Measurements from ENCODE around the gene KCNK3.
"Not testable (repeated sequence)": the region's sequence is repeated elsewhere in the genome, so short reads cannot be mapped to it uniquely, and the experiment has no call there.

Gene KCNK3

GRCh38 chr2:26730549-26731344, 38.2 kb downstream of the KCNK3 start:
- no peak for DNase-seq (ENCODE audit: low read depth)

GRCh38 chr2:26731714-26732113, 39.2 kb downstream of the KCNK3 start:
- DNase-seq (ENCODE audit: low read depth): no peak

GRCh38 chr2:26732446-26732845, 39.9 kb downstream of the KCNK3 start:
- no peak for DNase-seq (ENCODE audit: low read depth)

GRCh38 chr2:26733413-26733812, 40.9 kb downstream of the KCNK3 start:
- DNase-seq (ENCODE audit: low read depth): no peak

GRCh38 chr2:26735097-26735496, 42.6 kb downstream of the KCNK3 start:
- DNase-seq (ENCODE audit: low read depth): no peak

- DNase-seq (ENCODE audit: low read depth): no peak
Observed at GRCh38 chr2:26735883-26736588, 43.5 kb downstream of the KCNK3 start.

- DNase-seq (ENCODE audit: low read depth): no peak
Observed at GRCh38 chr2:26737221-26737620, 44.7 kb downstream of the KCNK3 start.

- no peak for DNase-seq (ENCODE audit: low read depth)
Observed at GRCh38 chr2:26738481-26738880, 46.0 kb downstream of the KCNK3 start.

- no peak for DNase-seq (ENCODE audit: low read depth)
Observed at GRCh38 chr2:26739514-26739913, 47.0 kb downstream of the KCNK3 start.

GRCh38 chr2:26740346-26740745, 47.8 kb downstream of the KCNK3 start:
- no peak for DNase-seq (ENCODE audit: low read depth)

- DNase-seq (ENCODE audit: low read depth): no peak
Observed at GRCh38 chr2:26740890-26741302, 48.4 kb downstream of the KCNK3 start.

GRCh38 chr2:26742048-26742770, 49.7 kb downstream of the KCNK3 start:
- DNase-seq (ENCODE audit: low read depth): no peak

- no peak for DNase-seq (ENCODE audit: low read depth)
Observed at GRCh38 chr2:26743852-26744251, 51.3 kb downstream of the KCNK3 start.

GRCh38 chr2:26744953-26745352, 52.4 kb downstream of the KCNK3 start:
- no peak for DNase-seq (ENCODE audit: low read depth)

GRCh38 chr2:26745609-26746327, 53.2 kb downstream of the KCNK3 start:
- DNase-seq (ENCODE audit: low read depth): peak; percentile 43

GRCh38 chr2:26746934-26747333, 54.4 kb downstream of the KCNK3 start:
- no peak for DNase-seq (ENCODE audit: low read depth)

- not testable (repeated sequence) for DNase-seq (ENCODE audit: low read depth)
Observed at GRCh38 chr2:26749787-26750420, 57.4 kb downstream of the KCNK3 start.

GRCh38 chr2:26750467-26750866, 57.9 kb downstream of the KCNK3 start:
- DNase-seq (ENCODE audit: low read depth): not testable (repeated sequence)

GRCh38 chr2:26752656-26753055, 60.1 kb downstream of the KCNK3 start:
- DNase-seq (ENCODE audit: low read depth): no peak

- no peak for DNase-seq (ENCODE audit: low read depth)
Observed at GRCh38 chr2:26754539-26754938, 62.0 kb downstream of the KCNK3 start.

- no peak for DNase-seq (ENCODE audit: low read depth)
Observed at GRCh38 chr2:26754972-26755670, 62.6 kb downstream of the KCNK3 start.

Data from stimulated activated CD8-positive, alpha-beta memory T cell treated with anti-CD3 and anti-CD28 coated beads, Interleukin-12 subunit alpha, Interleukin-12 subunit beta, amount 100 ng/mL, for 4 hours (primary cell).